IMR-90 (cell line): ENCODE measurements around the gene CEP78. TPM values are rescaled to one million over a fixed set of nuclear protein-coding genes. Genes with fewer than 3 reads are reported as not detected.

Experiments used
- ATAC-seq: fragments of 200-7000 bp; cut with Tn5 transposase; 2 replicates; pipeline ENCODE4 v1.9.1; 2020; ENCODE audit warnings: low read depth, mild to moderate bottlenecking, moderate library complexity
- BruUV-seq: library from RNA; stranded (reverse); fragments of 400-500 nt; replicated peaks from 2 replicates; lab custom pipeline; 2021; lab: Mats Ljungman, UMichigan
- CTCF ChIA-PET: fragments of 300-600 bp; formaldehyde crosslinking; extraction: SDS; loops from one replicate; lab custom pipeline; 2021; ENCODE audit warnings: antibody characterized with exemption; lab: Yijun Ruan, JAX
- POLR2A ChIA-PET: fragments of 300-600 bp; sonication (Branson Sonifier 250); formaldehyde crosslinking; loops from one replicate; lab custom pipeline; 2022; ENCODE audit warnings: antibody characterized with exemption; ENCODE audit not compliant: unreplicated experiment; lab: Charles Lee
- DNase-seq: peaks from one replicate; pipeline ENCODE4 v3.0.0; 2013
- H2AFZ ChIP-seq: replicated peaks from 2 replicates; pipeline ENCODE3; 2013; ENCODE audit warnings: low read length, mild to moderate bottlenecking; ENCODE audit not compliant: poor library complexity
- H2AK5ac ChIP-seq: 2 replicates; pipeline ENCODE4 v1.6.1; 2013; ENCODE audit warnings: low read depth, low read length, inconsistent platforms
- H2AK9ac ChIP-seq: replicated peaks from 2 replicates; pipeline ENCODE3; 2013; ENCODE audit warnings: mild to moderate bottlenecking, low read depth, low read length, moderate library complexity; ENCODE audit not compliant: poor library complexity
- H2BK120ac ChIP-seq: 2 replicates; pipeline ENCODE4 v1.6.1; 2013; ENCODE audit warnings: low read depth, low read length, inconsistent platforms
- H2BK15ac ChIP-seq: 3 replicates; pipeline ENCODE4 v1.6.1; 2013; ENCODE audit warnings: low read depth, low read length, inconsistent platforms
- H2BK20ac ChIP-seq: 2 replicates; pipeline ENCODE4 v1.6.1; 2013; ENCODE audit warnings: low read depth, mild to moderate bottlenecking, inconsistent platforms, low read length, moderate library complexity
- H2BK5ac ChIP-seq: 2 replicates; pipeline ENCODE4 v1.6.1; 2013; ENCODE audit warnings: mild to moderate bottlenecking, low read depth, low read length, inconsistent platforms; ENCODE audit not compliant: poor library complexity, severe bottlenecking
- H3K14ac ChIP-seq: replicated peaks from 2 replicates; pipeline ENCODE4 v1.6.1; 2013; ENCODE audit warnings: low read depth, low read length, inconsistent platforms
- H3K18ac ChIP-seq: 2 replicates; pipeline ENCODE4 v1.6.1; 2013; ENCODE audit warnings: low read depth, low read length, control low read depth
- H3K23ac ChIP-seq: 2 replicates; pipeline ENCODE4 v1.6.1; 2013; ENCODE audit warnings: low read depth, low read length, inconsistent platforms
- H3K27ac ChIP-seq: 2 replicates; pipeline ENCODE4 v1.5.1; 2013; ENCODE audit warnings: mild to moderate bottlenecking, control low read depth, low read length; ENCODE audit not compliant: insufficient read depth
- H3K27me3 ChIP-seq: 2 replicates; pipeline ENCODE4 v1.6.1; 2013; ENCODE audit warnings: low read length; ENCODE audit not compliant: control insufficient read depth, insufficient read depth
- H3K36me3 ChIP-seq: 2 replicates; pipeline ENCODE4 v1.6.1; 2013; ENCODE audit warnings: low read length, mixed read lengths; ENCODE audit not compliant: control insufficient read depth, insufficient read depth
- H3K4ac ChIP-seq: 2 replicates; pipeline ENCODE4 v1.6.1; 2013; ENCODE audit warnings: low read depth, low read length, inconsistent platforms
- H3K4me1 ChIP-seq: 2 replicates; pipeline ENCODE4 v1.6.1; 2013; ENCODE audit warnings: low read length, mixed read lengths; ENCODE audit not compliant: control insufficient read depth, insufficient read depth
- H3K4me2 ChIP-seq: 2 replicates; pipeline ENCODE4 v1.6.1; 2013; ENCODE audit warnings: low read depth, mild to moderate bottlenecking, control low read depth, low read length, moderate library complexity
- H3K4me3 ChIP-seq: 2 replicates; pipeline ENCODE4 v1.5.1; 2013; ENCODE audit warnings: low read depth, mild to moderate bottlenecking, control low read depth, low read length, moderate library complexity; ENCODE audit not compliant: insufficient read depth
- H3K56ac ChIP-seq: 2 replicates; pipeline ENCODE4 v1.6.1; 2013; ENCODE audit warnings: low read length, inconsistent platforms; ENCODE audit not compliant: insufficient read depth; ENCODE audit errors: extremely low read depth
- H3K79me1 ChIP-seq, 2 experiments: 2 replicates each; pipeline ENCODE4 v1.6.1; 2013; ENCODE audit warnings: low read length in 2 of 2, inconsistent platforms in 1 of 2, low read depth in 1 of 2
- H3K9ac ChIP-seq: 2 replicates; pipeline ENCODE4 v1.6.1; 2013; ENCODE audit warnings: low read depth, low read length, control low read depth
- H3K9me1 ChIP-seq: 2 replicates; pipeline ENCODE4 v1.6.1; 2013; ENCODE audit warnings: low read length, inconsistent platforms; ENCODE audit not compliant: insufficient read depth
- H3K9me3 ChIP-seq: 2 replicates; pipeline ENCODE4 v1.6.1; 2013; ENCODE audit warnings: low read length; ENCODE audit not compliant: control insufficient read depth, insufficient read depth
- H4K20me1 ChIP-seq: 2 replicates; pipeline ENCODE4 v1.6.1; 2013; ENCODE audit warnings: low read length, inconsistent platforms; ENCODE audit not compliant: insufficient read depth
- H4K5ac ChIP-seq: 2 replicates; pipeline ENCODE4 v1.6.1; 2013; ENCODE audit warnings: mild to moderate bottlenecking, low read depth, low read length, control low read depth
- H4K8ac ChIP-seq, 2 experiments: 2 replicates each; pipeline ENCODE4 v1.6.1; 2013; ENCODE audit warnings: low read depth in 2 of 2, low read length in 2 of 2, control low read depth in 1 of 2, inconsistent platforms in 1 of 2
- H4K91ac ChIP-seq: 2 replicates; pipeline ENCODE4 v1.6.1; 2013; ENCODE audit warnings: low read depth, low read length, inconsistent platforms; ENCODE audit not compliant: insufficient read depth
- BHLHE40 ChIP-seq: fragments of 150-350 bp; IDR thresholded peaks from 2 replicates; pipeline ENCODE4 v1.6.1; 2016; ENCODE audit warnings: mild to moderate bottlenecking, low read depth, low read length
- CHD1 ChIP-seq: IDR thresholded peaks from 2 replicates; pipeline ENCODE4 v1.6.1; 2012; ENCODE audit warnings: low read depth, low read length, improper control_type of control experiment
- MAZ ChIP-seq: IDR thresholded peaks from 2 replicates; pipeline ENCODE4 v1.6.1; 2012; ENCODE audit warnings: low read depth, mild to moderate bottlenecking, low read length, improper control_type of control experiment, moderate library complexity, borderline replicate concordance
- NFE2L2 ChIP-seq: fragments of 150-350 bp; IDR thresholded peaks from 2 replicates; pipeline ENCODE4 v1.6.1; 2016; ENCODE audit warnings: low read depth, mild to moderate bottlenecking, low read length
- RAD21 ChIP-seq: IDR thresholded peaks from 2 replicates; pipeline ENCODE4 v1.6.1; 2012; ENCODE audit warnings: low read length, improper control_type of control experiment
- WGBS, 2 experiments: methylation state at CpG; one replicate each; pipeline versions ENCODE4 v1.1.5 to v1.1.7; 2013; ENCODE audit warnings: missing lambda C conversion rate in 2 of 2; ENCODE audit not compliant: insufficient read length in 1 of 2; ENCODE audit errors: extremely low coverage in 2 of 2; 5-methylcytosine and 5-hydroxymethylcytosine counted together
- dilution Hi-C: fragments of 300-500 bp; cut with HindIII; formaldehyde crosslinking; loops from one replicate; pipeline ENCODE4 v1.14.3; 2018; ENCODE audit warnings: low sequenced_read_pairs; ENCODE audit not compliant: unreplicated experiment
- in situ Hi-C: fragments of 300-500 bp; cut with MboI; formaldehyde crosslinking; loops from 3 replicates; pipeline ENCODE4 v1.14.3; 2019; ENCODE audit warnings: low sequenced_read_pairs, inconsistent platforms, mixed read lengths
- intact Hi-C: fragments of 100-400 bp; cut with micrococcal nuclease; formaldehyde crosslinking; loops from 2 replicates; pipeline ENCODE4 v1.10.0; 2022
- polyA plus RNA-seq, 3 experiments: library from polyadenylated mRNA; depleted of rRNA; stranded (reverse); fragments of >200 nt; gene quantifications; 2 replicates each; pipeline ENCODE4 v1.2.3, GENCODE V29; 2012; ENCODE audit warnings: low replicate concordance in 1 of 3
- total RNA-seq: library from RNA; depleted of rRNA; stranded (reverse); fragments of >200 nt; gene quantifications from 2 replicates; pipeline ENCODE4 v1.2.3, GENCODE V29; 2012
- TF ChIP-seq, protein P1 (sequence below): fragments of 150-350 bp; IDR thresholded peaks from 2 replicates; pipeline ENCODE4 v1.6.1; 2016; ENCODE audit warnings: low read depth, mild to moderate bottlenecking, low read length, moderate library complexity, borderline replicate concordance
- TF ChIP-seq, protein P2 (sequence below): fragments of 150-350 bp; IDR thresholded peaks from 2 replicates; pipeline ENCODE4 v1.6.1; 2017; ENCODE audit warnings: mild to moderate bottlenecking, antibody characterized with exemption, low read length, low read depth

Gene CEP78
- total and polyA plus RNA-seq, 2 of the 4 experiments (the other 2 are of a cell fraction): 9.2 to 18.3 TPM

DNA sequence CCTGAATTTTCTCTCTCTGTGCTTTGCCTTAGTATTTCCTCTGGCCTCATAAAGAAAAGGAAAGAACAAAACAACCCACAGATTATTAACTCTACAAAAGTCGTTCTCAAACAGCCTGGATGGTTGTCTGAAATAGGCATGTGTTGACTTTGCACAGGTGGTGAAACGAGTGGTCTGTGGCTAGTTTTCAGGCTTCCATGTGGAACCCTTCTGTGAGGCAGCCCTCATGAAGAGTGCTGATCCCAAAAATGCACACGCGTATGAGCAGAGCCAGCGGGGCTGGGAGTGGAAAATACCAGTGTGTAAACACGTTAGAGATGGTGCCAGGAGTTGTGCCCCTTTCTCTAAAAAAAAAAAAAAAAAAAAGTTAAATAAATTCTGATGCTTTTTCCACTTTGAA is 56.2 kb downstream of the CEP78 start:
- POLR2A ChIA-PET: no interaction called here
- dilution Hi-C loops: no loop called here
- no TSS peak for BruUV-seq

More for the DNA sequence above, 56.2 kb downstream of the CEP78 start:
- H3K4me1 ChIP-seq: peaks cover 3% of the 10 kb centered on the region; the same call in 1 of the 2 replicates
- ATAC-seq (no peak), DNase-seq (no peak)
- 17% methylated on average over 1 of the region's 6 CpGs; no CpG with 5 or more reads in 1 of the 2 experiments for WGBS, 2 experiments
- H3K27me3 ChIP-seq: no peaks in the 10 kb centered on the region
- no peaks in the 10 kb centered on the region for H3K9me3 ChIP-seq
- no peak overlapping the region for H3K27ac ChIP-seq
- H4K8ac ChIP-seq: no peak overlapping the region
- in situ Hi-C loops (no loop called here), intact Hi-C loops (no loop called here)
- peaks cover 0 to under 1% of the 10 kb centered on the region in 2 experiments; a peak in 1 of 4 replicates for H3K79me1 ChIP-seq
- no peak overlapping the region for H2BK20ac ChIP-seq
- H3K23ac ChIP-seq: no peak overlapping the region
- H4K20me1 ChIP-seq: no peaks in the 10 kb centered on the region
- H3K4ac ChIP-seq: no peak overlapping the region
- no peak overlapping the region for H3K9ac ChIP-seq
- no peaks in the 10 kb centered on the region for H3K9me1 ChIP-seq
- no peak overlapping the region for H3K18ac ChIP-seq
- H2AK9ac ChIP-seq: no peak overlapping the region
- H3K4me2 ChIP-seq: peak overlapping the region; percentile 27; the same call in 1 of the 2 replicates
- H3K14ac ChIP-seq: no peak overlapping the region
- CTCF ChIA-PET: interaction anchor here (1.0 kb wide), 1 partner anchor 11 kb away, joined by 4 read pairs; no protein-coding TSS in a partner anchor
- H2AK5ac ChIP-seq: no peak overlapping the region
- H3K56ac ChIP-seq: no peak overlapping the region
- H2BK120ac ChIP-seq: no peak overlapping the region
- no peaks in the 10 kb centered on the region for H3K36me3 ChIP-seq
- H2BK15ac ChIP-seq: no peak overlapping the region
- H3K4me3 ChIP-seq: no peak overlapping the region
- TF ChIP-seq CHD1 (no peak), BHLHE40 (no peak), NFE2L2 (no peak), MAZ (no peak), RAD21 (no peak)
- TF ChIP-seq, protein P1, sequence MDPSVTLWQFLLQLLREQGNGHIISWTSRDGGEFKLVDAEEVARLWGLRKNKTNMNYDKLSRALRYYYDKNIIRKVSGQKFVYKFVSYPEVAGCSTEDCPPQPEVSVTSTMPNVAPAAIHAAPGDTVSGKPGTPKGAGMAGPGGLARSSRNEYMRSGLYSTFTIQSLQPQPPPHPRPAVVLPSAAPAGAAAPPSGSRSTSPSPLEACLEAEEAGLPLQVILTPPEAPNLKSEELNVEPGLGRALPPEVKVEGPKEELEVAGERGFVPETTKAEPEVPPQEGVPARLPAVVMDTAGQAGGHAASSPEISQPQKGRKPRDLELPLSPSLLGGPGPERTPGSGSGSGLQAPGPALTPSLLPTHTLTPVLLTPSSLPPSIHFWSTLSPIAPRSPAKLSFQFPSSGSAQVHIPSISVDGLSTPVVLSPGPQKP: no peak
- TF ChIP-seq, protein P2, sequence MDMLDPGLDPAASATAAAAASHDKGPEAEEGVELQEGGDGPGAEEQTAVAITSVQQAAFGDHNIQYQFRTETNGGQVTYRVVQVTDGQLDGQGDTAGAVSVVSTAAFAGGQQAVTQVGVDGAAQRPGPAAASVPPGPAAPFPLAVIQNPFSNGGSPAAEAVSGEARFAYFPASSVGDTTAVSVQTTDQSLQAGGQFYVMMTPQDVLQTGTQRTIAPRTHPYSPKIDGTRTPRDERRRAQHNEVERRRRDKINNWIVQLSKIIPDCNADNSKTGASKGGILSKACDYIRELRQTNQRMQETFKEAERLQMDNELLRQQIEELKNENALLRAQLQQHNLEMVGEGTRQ: no peak
- no peak overlapping the region for H2AFZ ChIP-seq
- H4K91ac ChIP-seq: no peak overlapping the region
- no peak overlapping the region for H2BK5ac ChIP-seq
- no peak overlapping the region for H4K5ac ChIP-seq
